ENCODE data around the gene TMEM266. TPM values are rescaled to one million over a fixed set of nuclear protein-coding genes. Genes with fewer than 3 reads are reported as not detected.

The TMEM266 gene
- total RNA-seq, 5 donors from 2014 or later (not counting 1 experiment from before 2014, with no cell fraction given): 0.16 TPM; not detected in 4

DNA sequence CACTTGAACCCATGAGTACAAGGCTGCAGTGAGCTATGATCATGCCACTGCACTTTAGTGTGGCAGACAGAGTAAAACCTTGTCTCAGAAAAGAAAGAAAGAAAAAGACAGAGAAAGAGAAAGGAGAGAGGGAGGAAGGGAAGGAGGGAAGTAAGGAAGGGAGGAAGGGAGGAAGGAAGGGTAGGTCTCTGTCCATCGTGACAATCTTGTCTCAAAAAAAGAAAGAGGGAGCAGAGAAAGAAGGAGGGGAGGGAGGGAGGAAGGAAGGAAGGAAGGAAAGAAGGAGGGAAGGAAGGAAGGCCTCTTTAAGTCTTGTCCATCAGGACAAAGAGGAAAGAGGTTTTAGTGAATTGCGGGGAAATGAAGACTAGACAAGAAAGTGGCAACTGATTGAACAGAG lies 129.3 kb downstream of the TMEM266 start:
- no peak overlapping the region for H3K4me3 Mint-ChIP-seq
- H3K27me3 Mint-ChIP-seq: peaks cover 38 to 50% of the 10 kb centered on the region in 2 donors
- no peak for ATAC-seq (replicated peaks in 1 of 4)
- H3K9me3 ChIP-seq: no peaks in the 10 kb centered on the region
- 47% methylated on average over 2 of the region's 2 CpGs for WGBS (ENCODE audit: insufficient coverage)
- H3K27ac Mint-ChIP-seq: no peak overlapping the region
- H3K9me3 Mint-ChIP-seq: no peaks in the 10 kb centered on the region
- H3K27ac ChIP-seq (ENCODE audit: low read length): no peak overlapping the region
- no peaks in the 10 kb centered on the region for H3K36me3 ChIP-seq (ENCODE audit: control insufficient read depth in 2 of 2, extremely low read depth in 1 of 2, insufficient read depth in 1 of 2, low read length in 1 of 2)
- ChIA-PET CTCF (no interaction called here), POLR2A (no interaction called here)
- H3K4me3 ChIP-seq (ENCODE audit: control insufficient read depth in 1 of 2, extremely low read depth in 1 of 2, low read length in 1 of 2): no peak overlapping the region
- H3K4me1 Mint-ChIP-seq: peaks cover 13 to 15% (median 13%) of the 10 kb centered on the region in 3 donors
- H3K27me3 ChIP-seq (replicated peaks in 1 of 2; ENCODE audit: control insufficient read depth in 2 of 2, extremely low read depth in 1 of 2, insufficient read depth in 2 of 2, low read length in 1 of 2): peaks cover 0 to 66% of the 10 kb centered on the region in 2 experiments
- DNase-seq: no peak
- H3K4me1 ChIP-seq (ENCODE audit: control insufficient read depth in 1 of 2, extremely low read depth in 1 of 2, insufficient read depth in 2 of 2, low read length in 2 of 2): peaks cover 0 to 15% of the 10 kb centered on the region in 2 experiments
- H3K36me3 Mint-ChIP-seq: no peaks in the 10 kb centered on the region

GRCh38 chr15:76190070-76190564 lies 130.3 kb downstream of the TMEM266 start:
- H3K36me3 Mint-ChIP-seq: no peaks in the 10 kb centered on the region
- H3K9me3 ChIP-seq: no peaks in the 10 kb centered on the region
- H3K4me1 ChIP-seq (ENCODE audit: control insufficient read depth in 1 of 2, extremely low read depth in 1 of 2, insufficient read depth in 2 of 2, low read length in 2 of 2): peaks cover 0 to 15% of the 10 kb centered on the region in 2 experiments
- DNase-seq (no peak), ATAC-seq (replicated peaks in 1 of 4) (no peak)
- H3K27me3 Mint-ChIP-seq: peaks cover 36 to 48% of the 10 kb centered on the region in 2 donors
- H3K27ac Mint-ChIP-seq: no peak overlapping the region
- CTCF ChIA-PET: interaction anchor here in 1 of 2 donors (0.6 kb wide), 1 partner anchor 129 kb away, joined by 3 read pairs; no protein-coding TSS in a partner anchor
- POLR2A ChIA-PET: no interaction called here
- H3K4me3 ChIP-seq (ENCODE audit: control insufficient read depth in 1 of 2, extremely low read depth in 1 of 2, low read length in 1 of 2): no peak overlapping the region
- H3K4me3 Mint-ChIP-seq: peak overlapping the region in 1 of 3 donors; percentile 45
- no peak overlapping the region for H3K27ac ChIP-seq (ENCODE audit: low read length)
- WGBS (ENCODE audit: insufficient coverage): 69% methylated on average over 12 of the region's 12 CpGs
- H3K9me3 Mint-ChIP-seq: no peaks in the 10 kb centered on the region
- peaks cover 0 to 61% of the 10 kb centered on the region in 2 experiments for H3K27me3 ChIP-seq (replicated peaks in 1 of 2; ENCODE audit: control insufficient read depth in 2 of 2, extremely low read depth in 1 of 2, insufficient read depth in 2 of 2, low read length in 1 of 2)
- no peaks in the 10 kb centered on the region for H3K36me3 ChIP-seq (ENCODE audit: control insufficient read depth in 2 of 2, extremely low read depth in 1 of 2, insufficient read depth in 1 of 2, low read length in 1 of 2)
- peaks cover 13 to 15% (median 13%) of the 10 kb centered on the region in 3 donors for H3K4me1 Mint-ChIP-seq

DNA sequence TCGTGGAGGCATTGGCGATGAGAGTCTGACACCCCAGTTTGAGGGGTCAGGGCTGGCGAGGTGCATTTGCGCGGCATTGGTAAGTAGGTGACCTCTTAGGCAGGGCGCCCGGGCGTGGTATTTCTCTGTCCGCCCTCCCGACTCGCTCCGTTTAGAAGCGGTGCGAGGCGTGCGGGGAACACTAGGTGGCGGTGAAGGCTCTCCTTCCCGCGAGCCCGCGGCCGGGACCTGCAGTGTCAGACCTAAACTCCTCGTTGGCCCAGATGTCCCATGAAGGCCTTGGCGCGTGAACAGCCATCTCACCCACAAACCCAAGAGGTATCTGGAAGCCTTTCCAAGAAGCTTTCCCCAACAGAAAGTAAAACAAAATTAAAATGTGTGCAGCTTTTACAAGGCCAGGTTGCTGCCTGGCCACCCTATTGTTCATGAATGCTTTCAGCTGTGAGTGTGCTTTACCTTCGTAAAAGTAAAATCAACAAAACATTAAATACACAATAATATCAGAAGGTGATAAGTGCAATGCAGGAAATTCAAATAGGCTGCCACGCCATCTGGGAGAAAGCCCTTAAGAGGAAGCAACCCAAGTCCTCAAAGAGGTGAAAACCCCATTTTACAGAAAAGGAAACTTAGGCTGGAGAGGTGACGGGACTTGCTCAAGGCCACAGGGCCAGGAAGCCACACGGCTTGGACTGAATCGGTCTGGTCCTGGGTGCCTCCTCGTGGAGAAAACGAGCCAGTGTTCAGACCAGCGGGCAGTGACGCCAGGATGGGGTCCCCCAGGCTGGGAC lies 131.2 kb downstream of the TMEM266 start:
- Mint-ChIP-seq H3K27me3 (peaks cover 34 to 42% of the 10 kb centered on the region in 2 donors), H3K4me3 (peak overlapping the region; percentile 45 to 51 (median 45)), H3K27ac (no peak overlapping the region), H3K9me3 (no peaks in the 10 kb centered on the region), H3K36me3 (no peaks in the 10 kb centered on the region), H3K4me1 (peaks cover 13 to 15% (median 13%) of the 10 kb centered on the region in 3 donors)
- Histone ChIP-seq H3K27ac (ENCODE audit: low read length) (no peak overlapping the region), H3K27me3 (replicated peaks in 1 of 2; ENCODE audit: control insufficient read depth in 2 of 2, extremely low read depth in 1 of 2, insufficient read depth in 2 of 2, low read length in 1 of 2) (peaks cover 0 to 57% of the 10 kb centered on the region in 2 experiments), H3K36me3 (ENCODE audit: control insufficient read depth in 2 of 2, extremely low read depth in 1 of 2, insufficient read depth in 1 of 2, low read length in 1 of 2) (no peaks in the 10 kb centered on the region), H3K4me3 (ENCODE audit: control insufficient read depth in 1 of 2, extremely low read depth in 1 of 2, low read length in 1 of 2) (no peak overlapping the region), H3K4me1 (ENCODE audit: control insufficient read depth in 1 of 2, extremely low read depth in 1 of 2, insufficient read depth in 2 of 2, low read length in 2 of 2) (peaks cover 0 to 15% of the 10 kb centered on the region in 2 experiments), H3K9me3 (no peaks in the 10 kb centered on the region)
- ATAC-seq (replicated peaks in 1 of 4): peak; percentile 78 to 90 (median 88)
- 8% methylated on average over 32 of the region's 34 CpGs for WGBS (ENCODE audit: insufficient coverage)
- ChIA-PET POLR2A (no interaction called here), CTCF (interaction anchor here in 1 of 2 donors (1.0 kb wide), 1 partner anchor 676 kb away, joined by 4 read pairs; no protein-coding TSS in a partner anchor)
- DNase-seq: peak; percentile 5 to 70 (median 52)

DNA sequence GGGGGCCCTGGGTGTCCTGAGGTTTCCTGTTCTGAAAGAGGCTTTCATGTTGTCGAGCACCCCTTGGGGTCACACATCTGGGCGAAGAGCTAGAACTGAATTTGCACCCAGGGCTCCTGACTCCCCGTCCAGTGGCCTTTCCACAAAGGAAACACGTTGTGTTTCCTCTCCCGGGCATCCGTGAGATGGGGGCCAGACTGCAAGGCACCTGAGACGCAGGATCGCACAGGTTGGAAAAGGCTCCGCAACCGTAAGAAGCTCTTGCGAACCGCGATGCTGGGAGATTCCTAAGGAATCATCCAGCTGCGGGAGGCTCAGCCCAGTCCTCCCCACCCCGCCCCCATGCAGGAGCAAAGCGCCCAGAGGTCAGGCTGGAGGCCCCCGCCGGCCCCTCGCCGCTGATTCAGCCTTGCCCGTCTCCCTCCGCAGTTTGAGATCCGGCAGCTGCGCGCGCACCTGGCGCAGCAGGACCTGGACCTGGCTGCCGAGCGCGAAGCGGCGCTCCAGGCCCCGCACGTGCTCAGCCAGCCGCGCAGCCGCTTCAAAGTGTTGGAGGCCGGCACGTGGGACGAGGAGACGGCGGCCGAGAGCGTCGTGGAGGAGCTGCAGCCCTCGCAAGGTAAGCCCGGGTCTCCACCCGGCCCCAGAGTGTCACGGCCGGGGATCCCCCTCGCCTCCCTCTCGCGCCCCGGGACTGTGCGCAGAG lies 131.9 kb downstream of the TMEM266 start:
- CTCF ChIA-PET: interaction anchor here in 1 of 2 donors (1.0 kb wide), 1 partner anchor 676 kb away, joined by 4 read pairs; no protein-coding TSS in a partner anchor
- peak overlapping the region in 1 of 3 donors; percentile 6 for H3K4me3 Mint-ChIP-seq
- DNase-seq: no peak

GRCh38 chr15:76192715-76193114 lies 132.9 kb downstream of the TMEM266 start:
- CTCF ChIA-PET: interaction anchor here (0.6 to 1.3 kb wide), 2 partner anchors 8 to 1351 kb away, joined by 3 read pairs; no protein-coding TSS in a partner anchor

More for the DNA sequence above, 131.9 kb downstream of the TMEM266 start:
- Mint-ChIP-seq H3K27ac (no peak overlapping the region), H3K36me3 (no peaks in the 10 kb centered on the region), H3K27me3 (peaks cover 31 to 37% of the 10 kb centered on the region in 2 donors), H3K9me3 (no peaks in the 10 kb centered on the region), H3K4me1 (peaks cover 13 to 15% (median 13%) of the 10 kb centered on the region in 3 donors)
- H3K36me3 ChIP-seq (ENCODE audit: control insufficient read depth in 2 of 2, extremely low read depth in 1 of 2, insufficient read depth in 1 of 2, low read length in 1 of 2): no peaks in the 10 kb centered on the region
- peaks cover 0 to 15% of the 10 kb centered on the region in 2 experiments for H3K4me1 ChIP-seq (ENCODE audit: control insufficient read depth in 1 of 2, extremely low read depth in 1 of 2, insufficient read depth in 2 of 2, low read length in 2 of 2)
- H3K27me3 ChIP-seq (replicated peaks in 1 of 2; ENCODE audit: control insufficient read depth in 2 of 2, extremely low read depth in 1 of 2, insufficient read depth in 2 of 2, low read length in 1 of 2): peaks cover 0 to 50% of the 10 kb centered on the region in 2 experiments
- H3K27ac ChIP-seq (ENCODE audit: low read length): no peak overlapping the region
- H3K4me3 ChIP-seq (ENCODE audit: control insufficient read depth in 1 of 2, extremely low read depth in 1 of 2, low read length in 1 of 2): no peak overlapping the region
- ATAC-seq (replicated peaks in 1 of 4): no peak
- POLR2A ChIA-PET: no interaction called here
- H3K9me3 ChIP-seq: no peaks in the 10 kb centered on the region
- 62% methylated on average over 54 of the region's 55 CpGs for WGBS (ENCODE audit: insufficient coverage)

DNA sequence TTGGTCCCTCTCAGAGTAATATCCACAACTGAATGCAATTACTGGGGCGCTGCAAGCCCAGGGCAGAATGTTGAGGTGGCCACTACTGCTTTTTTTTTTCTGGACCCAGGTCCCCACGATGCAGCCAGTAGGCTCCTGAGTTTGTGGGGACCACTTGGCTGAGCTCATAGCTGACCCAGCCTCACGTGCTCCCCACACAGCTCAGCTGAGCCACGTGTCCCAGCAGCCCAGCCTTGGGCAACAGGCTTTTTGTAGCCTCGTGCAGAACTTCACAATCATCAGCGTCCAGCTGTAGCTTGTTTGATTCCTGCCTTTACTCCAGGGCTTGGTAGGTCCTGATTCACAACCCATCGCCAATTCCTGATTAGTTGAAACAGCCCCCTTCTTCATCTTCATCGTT lies 134.1 kb downstream of the TMEM266 start:
- H3K27ac ChIP-seq (ENCODE audit: low read length): no peak overlapping the region
- ChIA-PET POLR2A (interaction anchor here in 1 of 2 donors (0.5 kb wide), 1 partner anchor 1386 kb away, joined by 3 read pairs; no protein-coding TSS in a partner anchor), CTCF (interaction anchor here in 1 of 2 donors (1.3 kb wide), 1 partner anchor 10 kb away, joined by 3 read pairs; no protein-coding TSS in a partner anchor)
- Mint-ChIP-seq H3K4me3 (no peak overlapping the region), H3K36me3 (no peaks in the 10 kb centered on the region), H3K4me1 (peaks cover 13 to 15% (median 13%) of the 10 kb centered on the region in 3 donors), H3K27me3 (peaks cover 19 to 23% of the 10 kb centered on the region in 2 donors), H3K27ac (no peak overlapping the region), H3K9me3 (no peaks in the 10 kb centered on the region)
- H3K36me3 ChIP-seq (ENCODE audit: control insufficient read depth in 2 of 2, extremely low read depth in 1 of 2, insufficient read depth in 1 of 2, low read length in 1 of 2): peaks cover 0 to 2% of the 10 kb centered on the region in 2 donors
- 69% methylated on average over 8 of the region's 8 CpGs for WGBS (ENCODE audit: insufficient coverage)
- peaks cover 0 to 15% of the 10 kb centered on the region in 2 experiments for H3K4me1 ChIP-seq (ENCODE audit: control insufficient read depth in 1 of 2, extremely low read depth in 1 of 2, insufficient read depth in 2 of 2, low read length in 2 of 2)
- ATAC-seq (replicated peaks in 1 of 4) (no peak), DNase-seq (no peak)
- no peaks in the 10 kb centered on the region for H3K9me3 ChIP-seq
- H3K27me3 ChIP-seq (replicated peaks in 1 of 2; ENCODE audit: control insufficient read depth in 2 of 2, extremely low read depth in 1 of 2, insufficient read depth in 2 of 2, low read length in 1 of 2): peaks cover 0 to 39% of the 10 kb centered on the region in 2 experiments
- H3K4me3 ChIP-seq (ENCODE audit: control insufficient read depth in 1 of 2, extremely low read depth in 1 of 2, low read length in 1 of 2): no peak overlapping the region

More at GRCh38 chr15:76192715-76193114, 132.9 kb downstream of the TMEM266 start:
- H3K9me3 ChIP-seq: no peaks in the 10 kb centered on the region
- H3K4me1 Mint-ChIP-seq: peaks cover 13 to 15% (median 13%) of the 10 kb centered on the region in 3 donors
- H3K4me3 ChIP-seq (ENCODE audit: control insufficient read depth in 1 of 2, extremely low read depth in 1 of 2, low read length in 1 of 2): no peak overlapping the region
- H3K27ac Mint-ChIP-seq: no peak overlapping the region
- peaks cover 28 to 33% of the 10 kb centered on the region in 2 donors for H3K27me3 Mint-ChIP-seq
- DNase-seq (no peak), ATAC-seq (replicated peaks in 1 of 4) (no peak)
- no peak overlapping the region for H3K27ac ChIP-seq (ENCODE audit: low read length)
- no peaks in the 10 kb centered on the region for H3K9me3 Mint-ChIP-seq
- 96% methylated on average over 7 of the region's 8 CpGs for WGBS (ENCODE audit: insufficient coverage)
- no peaks in the 10 kb centered on the region for H3K36me3 Mint-ChIP-seq
- H3K27me3 ChIP-seq (replicated peaks in 1 of 2; ENCODE audit: control insufficient read depth in 2 of 2, extremely low read depth in 1 of 2, insufficient read depth in 2 of 2, low read length in 1 of 2): peaks cover 0 to 40% of the 10 kb centered on the region in 2 experiments
- POLR2A ChIA-PET: no interaction called here
- H3K36me3 ChIP-seq (ENCODE audit: control insufficient read depth in 2 of 2, extremely low read depth in 1 of 2, insufficient read depth in 1 of 2, low read length in 1 of 2): peaks cover 0 to 2% of the 10 kb centered on the region in 2 donors
- H3K4me3 Mint-ChIP-seq: no peak overlapping the region
- peaks cover 0 to 15% of the 10 kb centered on the region in 2 experiments for H3K4me1 ChIP-seq (ENCODE audit: control insufficient read depth in 1 of 2, extremely low read depth in 1 of 2, insufficient read depth in 2 of 2, low read length in 2 of 2)
